ENCODE results near the gene ALDH1A3. TPM values are rescaled to one million over a fixed set of nuclear protein-coding genes. Genes with fewer than 3 reads are reported as not detected.
A peak's percentile ranks its signal among the peaks of the same experiment; 100 is the strongest.
"Not testable (repeated sequence)": the region's sequence is repeated elsewhere in the genome, so short reads cannot be mapped to it uniquely, and the experiment has no call there.

Gene ALDH1A3
- total RNA-seq, 1 donor from 2014 or later = 210 TPM

- H3K36me3 ChIP-seq (ENCODE audit: control insufficient read depth, insufficient read depth, low read length) = no peaks in the 10 kb centered on the region
- no peaks in the 10 kb centered on the region for H3K27me3 ChIP-seq (ENCODE audit: control insufficient read depth, insufficient read depth, low read length)
- TF ChIP-seq CTCF (IDR thresholded peaks at IDR 0.05; ENCODE audit: insufficient read depth, low read length, poor library complexity, severe bottlenecking) = no peak
- H3K4me3 ChIP-seq (ENCODE audit: low read depth, low read length) = no peak overlapping the region
- DNase-seq (ENCODE audit: low read depth) = no peak
These were observed 34.9 kb upstream of the ALDH1A3 start for GRCh38 chr15:100844778-100845177.

GRCh38 chr15:100847194-100847593, 32.4 kb upstream of the ALDH1A3 start:
- no peaks in the 10 kb centered on the region for H3K36me3 ChIP-seq (ENCODE audit: control insufficient read depth, insufficient read depth, low read length)
- H3K4me3 ChIP-seq (ENCODE audit: low read depth, low read length) = no peak overlapping the region
- no peak for TF ChIP-seq CTCF (IDR thresholded peaks at IDR 0.05; ENCODE audit: insufficient read depth, low read length, poor library complexity, severe bottlenecking)
- H3K27me3 ChIP-seq (ENCODE audit: control insufficient read depth, insufficient read depth, low read length) = no peaks in the 10 kb centered on the region
- DNase-seq (ENCODE audit: low read depth) = no peak

- peak overlapping the region; percentile 48 for H3K4me3 ChIP-seq (ENCODE audit: low read depth, low read length)
- no peak for DNase-seq (ENCODE audit: low read depth)
- H3K27me3 ChIP-seq (ENCODE audit: control insufficient read depth, insufficient read depth, low read length) = no peaks in the 10 kb centered on the region
- TF ChIP-seq CTCF (IDR thresholded peaks at IDR 0.05; ENCODE audit: insufficient read depth, low read length, poor library complexity, severe bottlenecking) = peak; percentile 56
- no peaks in the 10 kb centered on the region for H3K36me3 ChIP-seq (ENCODE audit: control insufficient read depth, insufficient read depth, low read length)
These were observed 30.4 kb upstream of the ALDH1A3 start for GRCh38 chr15:100849021-100849854.

- H3K36me3 ChIP-seq (ENCODE audit: control insufficient read depth, insufficient read depth, low read length) = no peaks in the 10 kb centered on the region
- no peak for DNase-seq (ENCODE audit: low read depth)
- no peak for TF ChIP-seq CTCF (IDR thresholded peaks at IDR 0.05; ENCODE audit: insufficient read depth, low read length, poor library complexity, severe bottlenecking)
- peak overlapping the region; percentile 48 for H3K4me3 ChIP-seq (ENCODE audit: low read depth, low read length)
- H3K27me3 ChIP-seq (ENCODE audit: control insufficient read depth, insufficient read depth, low read length) = no peaks in the 10 kb centered on the region
These were observed 29.8 kb upstream of the ALDH1A3 start for GRCh38 chr15:100849855-100850218.

- not testable (repeated sequence) for DNase-seq (ENCODE audit: low read depth); H3K4me3 ChIP-seq (ENCODE audit: low read depth, low read length); H3K36me3 ChIP-seq (ENCODE audit: control insufficient read depth, insufficient read depth, low read length); H3K27me3 ChIP-seq (ENCODE audit: control insufficient read depth, insufficient read depth, low read length)
These were observed 28.1 kb upstream of the ALDH1A3 start for GRCh38 chr15:100851428-100852015.

GRCh38 chr15:100852630-100853029, 27.0 kb upstream of the ALDH1A3 start:
- no peak for TF ChIP-seq CTCF (IDR thresholded peaks at IDR 0.05; ENCODE audit: insufficient read depth, low read length, poor library complexity, severe bottlenecking)
- Histone ChIP-seq H3K4me3 (ENCODE audit: low read depth, low read length) (no peak overlapping the region), H3K36me3 (ENCODE audit: control insufficient read depth, insufficient read depth, low read length) (no peaks in the 10 kb centered on the region), H3K27me3 (ENCODE audit: control insufficient read depth, insufficient read depth, low read length) (no peaks in the 10 kb centered on the region)
- no peak for DNase-seq (ENCODE audit: low read depth)

Measured in kidney epithelial cell (primary cell).